Kidney (tissue), 14 donors: Measurements from ENCODE around the gene PLEKHM1. TPM values are rescaled to one million over a fixed set of nuclear protein-coding genes. Genes with fewer than 3 reads are reported as not detected.

Experiments
- DNase-seq, 5 donors: peaks; one replicate each; pipeline ENCODE4 v3.0.0-alpha.2; 2013 to 2020
- FAIRE-seq: peaks from 2 replicates; lab custom pipeline; 2012; peaks lifted over from hg19 to GRCh38; lab: Jason Lieb, UNC
- H3K27ac ChIP-seq, 2 donors: one replicate each; pipeline ENCODE4 v1.7.0; 2013; ENCODE audit warnings: low read depth in 2 of 2, low read length in 2 of 2, inconsistent platforms in 1 of 2
- H3K27me3 ChIP-seq: one replicate; pipeline ENCODE4 v1.7.1; 2013; ENCODE audit warnings: low read length, inconsistent platforms; ENCODE audit not compliant: control insufficient read depth, insufficient read depth
- H3K36me3 ChIP-seq, 3 donors: one replicate each; pipeline versions ENCODE4 v1.7.0 to v1.7.1; 2013; ENCODE audit warnings: low read length in 3 of 3, control low read depth in 1 of 3, inconsistent platforms in 1 of 3; ENCODE audit not compliant: insufficient read depth in 3 of 3, control insufficient read depth in 2 of 3
- H3K4me1 ChIP-seq, 3 donors: one replicate each; pipeline versions ENCODE4 v1.7.0 to v1.7.1; 2013; ENCODE audit warnings: low read length in 3 of 3, inconsistent platforms in 1 of 3, low read depth in 1 of 3; ENCODE audit not compliant: control insufficient read depth in 2 of 3, insufficient read depth in 2 of 3
- H3K4me3 ChIP-seq, 3 donors: one replicate each; pipeline versions ENCODE4 v1.7.0 to v1.8.1; 2013; ENCODE audit warnings: low read length in 3 of 3, control low read depth in 1 of 3, inconsistent platforms in 1 of 3
- H3K9ac ChIP-seq, 3 donors: one replicate each; pipeline versions ENCODE4 v1.7.0 to v1.7.1; 2013; ENCODE audit warnings: low read length in 3 of 3, control low read depth in 1 of 3, inconsistent platforms in 1 of 3
- H3K9me3 ChIP-seq, 3 donors: one replicate each; pipeline versions ENCODE4 v1.7.0 to v1.7.1; 2013; ENCODE audit warnings: low read length in 3 of 3, control low read depth in 1 of 3, inconsistent platforms in 1 of 3; ENCODE audit not compliant: control insufficient read depth in 2 of 3, insufficient read depth in 1 of 3
- CTCF ChIP-seq: IDR thresholded peaks from 3 replicates; pipeline ENCODE4 v1.5.1; 2012; ENCODE audit warnings: mild to moderate bottlenecking, moderate library complexity, borderline replicate concordance; ENCODE audit not compliant: insufficient read depth; ENCODE audit errors: extremely low read depth
- intact Hi-C: fragments of 100-400 bp; cut with DNase I; formaldehyde crosslinking; loops from one replicate; pipeline ENCODE4 v1.11.1; 2022
- polyA plus RNA-seq: library from polyadenylated mRNA; stranded (reverse); fragments of 350-450 nt; fragmentation: Illumina TruSeq; extraction: RNeasy Lipid Tissue Mini Kit (QIAGEN cat#74804); gene quantifications from one replicate; pipeline ENCODE4 v1.2.3, GENCODE V29; 2014; ENCODE audit warnings: low read depth, low replicate concordance; ENCODE audit not compliant: insufficient read depth
- total RNA-seq: library from RNA; stranded (reverse); fragmentation: NEBNext Ultra II Directional; extraction: Animal tissue kit (Norgen Biotek cat#: 25700); gene quantifications from one replicate; pipeline ENCODE4 v1.2.1, GENCODE V29; 2021
- donor health status: control.
- donor health status: control.
- donor health status: control.
- donor health status: control.
- donor health status: control.
- donor health status: DM: yes; HTN: yes; CAD: no.
- donor health status: Normal renal cell carcinoma (clear cell type).

The PLEKHM1 gene
- total and polyA plus RNA-seq, 2 donors from 2014 or later = 13.3 to 46.6 TPM

GRCh38 chr17:45426561-45426960 lies 64.0 kb downstream of the PLEKHM1 start:
- Histone ChIP-seq H3K36me3 (no peaks in the 10 kb centered on the region), H3K4me3 (no peak overlapping the region), H3K9me3 (no peaks in the 10 kb centered on the region), H3K27me3 (peaks cover 14% of the 10 kb centered on the region), H3K9ac (no peak overlapping the region), H3K4me1 (peaks cover 0 to 13% (median 6%) of the 10 kb centered on the region in 3 donors), H3K27ac (no peak overlapping the region)
- no peak for TF ChIP-seq CTCF
- FAIRE-seq = no peak
- peak in 1 of 5 donors; percentile 48 for DNase-seq
- intact Hi-C loops = no loop called here

GRCh38 chr17:45425984-45426413 lies 64.5 kb downstream of the PLEKHM1 start:
- Histone ChIP-seq H3K9ac (no peak overlapping the region), H3K9me3 (no peaks in the 10 kb centered on the region), H3K27ac (peak overlapping the region in 1 of 2 donors; percentile 78), H3K36me3 (no peaks in the 10 kb centered on the region), H3K4me1 (peaks cover 0 to 10% (median 6%) of the 10 kb centered on the region in 3 donors), H3K27me3 (peaks cover 14% of the 10 kb centered on the region), H3K4me3 (no peak overlapping the region)
- DNase-seq = peak in 1 of 5 donors; percentile 47
- intact Hi-C loops = no loop called here
- peak; percentile 26 for TF ChIP-seq CTCF
- no peak for FAIRE-seq

GRCh38 chr17:45425125-45425983 lies 65.2 kb downstream of the PLEKHM1 start:
- no peaks in the 10 kb centered on the region for H3K9me3 ChIP-seq
- intact Hi-C loops = no loop called here
- peak overlapping the region in 2 of 3 donors; percentile 18 to 64 for H3K4me3 ChIP-seq
- DNase-seq (peak; percentile 86 to 93 (median 89)), FAIRE-seq (no peak)
- H3K27ac ChIP-seq = peak overlapping the region; percentile 59 to 78
- no peak for TF ChIP-seq CTCF
- peaks cover 0 to 6% (median 4%) of the 10 kb centered on the region in 3 donors for H3K4me1 ChIP-seq
- peak overlapping the region in 2 of 3 donors; percentile 55 to 69 for H3K9ac ChIP-seq
- H3K27me3 ChIP-seq = peaks cover 10% of the 10 kb centered on the region
- no peaks in the 10 kb centered on the region for H3K36me3 ChIP-seq
